Embryonic facial prominence (tissue), 1 donor: ENCODE results near the gene SRPRB.

Source experiments
- DNase-seq: peaks from one replicate; pipeline ENCODE4 v3.0.0-alpha.2; 2016; ENCODE audit errors: extremely low spot score

SRPRB gene

DNA sequence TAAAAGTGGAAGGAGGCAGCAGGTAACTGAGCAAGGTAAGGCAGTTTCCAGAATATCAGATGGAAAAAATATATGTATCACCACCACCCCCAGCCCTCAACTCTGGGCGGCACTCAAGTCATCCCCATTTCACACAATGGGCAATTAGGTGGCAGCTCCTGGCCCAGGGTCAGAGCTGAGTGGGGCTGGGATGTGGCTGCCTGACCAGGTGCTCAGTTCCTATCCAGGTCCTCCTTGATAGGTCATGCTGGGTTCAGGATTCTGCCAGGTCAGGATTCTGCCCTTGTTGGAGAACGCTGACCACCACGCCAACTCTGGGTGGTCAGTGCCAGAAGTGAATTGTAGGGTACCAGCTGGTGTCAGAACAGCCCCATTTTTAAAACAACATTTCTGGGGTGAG is 60.5 kb downstream of the SRPRB start:
- DNase-seq, result no peak

DNA sequence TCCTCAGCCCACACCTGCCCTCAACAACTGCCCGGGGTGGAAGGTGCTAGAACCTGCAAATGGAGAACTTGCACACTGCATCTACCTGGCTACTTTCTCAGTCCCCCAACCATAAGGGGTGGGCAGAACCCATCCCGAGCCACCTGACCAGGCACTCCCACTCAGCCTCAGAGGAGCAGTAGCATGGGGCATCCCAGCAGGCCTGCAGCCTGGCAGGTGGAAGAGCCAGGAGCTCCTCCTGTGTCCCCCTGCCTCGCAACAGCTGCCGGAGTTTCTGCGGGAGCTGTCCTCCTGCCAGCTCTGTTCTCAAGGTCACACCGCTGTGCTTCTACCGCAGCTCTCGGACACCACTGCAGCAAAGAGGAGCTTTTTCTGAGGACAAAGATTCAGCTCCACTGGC is 62.6 kb downstream of the SRPRB start:
- DNase-seq, result no peak

DNA sequence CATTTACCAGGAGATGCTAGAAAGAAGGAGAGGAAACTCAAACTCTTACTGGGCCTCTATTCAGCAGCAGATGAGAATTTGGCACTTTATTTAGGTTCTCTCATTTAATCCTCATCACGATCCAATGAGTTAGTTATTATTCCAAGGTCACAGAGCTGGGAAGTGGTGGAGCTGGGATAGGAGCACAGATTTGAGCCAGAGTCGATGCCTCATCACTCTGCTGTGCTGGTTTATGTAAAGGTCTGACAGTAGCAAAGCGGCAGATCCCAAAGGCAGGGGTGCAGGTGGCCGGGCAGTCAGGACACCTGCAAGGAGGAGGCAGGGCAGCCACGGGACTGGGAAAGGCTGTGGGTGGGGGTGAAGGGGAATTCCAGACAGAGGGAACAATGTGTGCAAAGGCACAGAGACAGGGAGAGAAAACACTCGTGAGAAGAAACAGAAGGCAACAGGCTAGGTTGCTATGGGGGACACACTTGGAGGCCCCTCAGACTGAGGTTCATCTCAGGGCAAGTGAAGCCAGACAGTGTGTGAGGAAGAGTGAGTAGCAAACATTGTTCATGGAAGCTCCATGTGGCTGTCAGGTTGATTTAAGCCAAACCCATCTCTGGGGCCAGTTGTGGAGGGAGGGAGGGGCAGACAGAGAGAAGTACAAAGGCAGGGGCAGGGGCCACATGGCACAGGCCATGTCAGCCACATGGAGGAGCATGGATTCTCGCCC is 63.3 kb downstream of the SRPRB start:
- DNase-seq, result no peak

DNA sequence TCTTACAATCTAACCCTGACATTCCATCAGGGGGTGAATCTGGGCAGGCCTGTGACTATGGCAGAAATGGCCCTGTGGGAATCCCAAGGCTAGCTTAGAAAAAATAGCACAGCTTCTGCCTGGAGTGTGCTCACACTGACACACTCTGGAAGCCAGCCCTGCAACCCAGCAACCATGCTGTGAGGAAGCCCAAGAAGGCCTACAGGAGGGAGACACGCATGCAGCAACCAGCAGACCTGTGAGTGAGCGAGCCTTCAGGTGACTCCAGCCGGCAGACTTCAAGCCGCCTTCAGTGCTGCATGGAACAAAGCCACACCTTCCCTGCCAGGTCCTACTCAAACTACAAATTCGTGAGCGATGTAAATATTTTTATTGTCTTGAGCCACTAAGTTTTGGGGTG is 64.0 kb downstream of the SRPRB start:
- no peak for DNase-seq

DNA sequence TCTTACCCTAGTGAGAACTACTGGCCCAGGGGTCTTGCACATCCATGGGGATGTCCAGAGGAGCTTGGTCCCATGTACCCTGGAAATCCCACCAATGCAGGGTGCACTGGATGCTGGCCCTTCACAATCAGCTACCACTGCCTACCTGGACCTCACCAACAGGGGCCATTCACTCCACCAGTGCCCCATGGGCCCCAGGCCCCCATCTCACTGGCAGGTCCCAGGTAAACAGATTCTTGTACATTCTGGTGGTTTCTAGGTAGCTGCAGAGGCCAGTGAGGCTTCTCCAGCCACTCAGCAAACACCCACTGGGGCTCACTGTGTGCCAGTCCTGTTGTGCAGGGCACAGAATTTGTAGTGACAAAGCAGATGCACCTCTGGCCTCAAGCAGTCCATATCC is 65.2 kb downstream of the SRPRB start:
- DNase-seq, result no peak
